ENCODE data around the gene RXRG. TPM values are rescaled to one million over a fixed set of nuclear protein-coding genes. Genes with fewer than 3 reads are reported as not detected.
A peak's percentile ranks its signal among the peaks of the same experiment; 100 is the strongest.

Gene RXRG
- not detected for total RNA-seq

- no peaks in the 10 kb centered on the region for H3K9me3 Mint-ChIP-seq
- H3K4me1 Mint-ChIP-seq (ENCODE audit: low read depth) = no peaks in the 10 kb centered on the region
- no peak within 1 kb of the TSS for H3K4me3 Mint-ChIP-seq
- peaks cover 27% of the 10 kb centered on the region for H3K27me3 Mint-ChIP-seq (ENCODE audit: low read depth)
- H3K36me3 Mint-ChIP-seq (ENCODE audit: low read depth) = no peaks in the 10 kb centered on the region
- CTCF ChIA-PET = no interaction called here
- no peak within 1 kb of the TSS for H3K27ac Mint-ChIP-seq
- peak; percentile 66 for DNase-seq
- intact Hi-C loops (cut with micrococcal nuclease) = no loop called here
Measured at GRCh38 chr1:165444897-165445370, at the start of gene RXRG. RXRG (minus strand) TSS chr1:165445126; CDS start chr1:165444893, 233 bp downstream.

DNA sequence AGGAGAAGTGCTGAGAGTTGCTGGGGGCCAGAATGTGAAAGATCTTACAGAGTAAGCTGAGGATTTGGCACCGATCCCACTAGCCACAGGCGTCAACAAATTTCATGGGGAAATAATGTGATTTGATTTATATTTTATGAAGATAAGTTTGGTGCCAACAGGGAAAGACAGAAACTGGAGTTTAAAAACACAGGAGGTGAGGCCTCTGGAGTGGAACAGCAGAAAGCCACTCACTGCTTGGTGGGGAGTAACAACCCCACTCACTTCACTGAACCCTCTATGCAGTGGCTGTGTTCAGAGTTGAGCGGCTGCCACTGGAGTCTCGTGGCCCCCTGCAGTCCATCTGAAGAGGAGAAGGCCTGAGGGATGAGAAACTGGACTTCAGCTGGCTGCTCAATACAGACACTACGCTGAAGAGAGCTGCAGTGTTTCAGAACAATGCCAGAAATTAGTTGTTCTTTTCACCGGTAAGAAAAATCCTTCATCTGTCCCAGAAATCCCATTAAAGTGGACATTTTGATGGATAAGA is 48.0 kb upstream of the RXRG start:
- CTCF ChIA-PET = no interaction called here
- H3K4me1 Mint-ChIP-seq (ENCODE audit: low read depth) = no peaks in the 10 kb centered on the region
- DNase-seq = no peak

DNA sequence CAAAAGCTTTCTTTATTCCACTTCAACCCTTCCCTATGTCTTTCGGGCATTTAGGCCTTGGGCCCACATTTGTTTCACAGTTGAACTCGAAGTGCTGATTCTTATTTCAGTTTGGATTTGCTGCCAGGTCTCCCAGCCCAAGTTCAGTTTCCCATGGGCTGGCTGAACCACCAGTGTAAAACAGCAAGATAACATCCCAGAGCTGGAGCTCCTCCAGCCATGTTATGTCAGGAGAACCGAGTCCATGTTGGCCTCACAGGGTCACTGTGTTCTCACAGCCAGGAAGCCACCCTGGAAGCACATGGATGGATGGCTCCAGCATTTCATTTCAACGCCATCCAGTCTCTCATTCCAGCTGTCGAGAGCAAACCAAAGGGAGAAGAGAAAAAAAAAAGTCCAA is 45.2 kb upstream of the RXRG start:
- no peak overlapping the region for H3K27ac Mint-ChIP-seq
- CTCF ChIA-PET = no interaction called here
- no peaks in the 10 kb centered on the region for H3K9me3 Mint-ChIP-seq
- intact Hi-C loops (cut with micrococcal nuclease) = loop anchor here (5.0 kb wide), 1 partner anchor 73 kb away; no protein-coding TSS in a partner anchor
- no peak overlapping the region for H3K4me3 Mint-ChIP-seq
- H3K36me3 Mint-ChIP-seq (ENCODE audit: low read depth) = no peaks in the 10 kb centered on the region
- peaks cover 16% of the 10 kb centered on the region for H3K27me3 Mint-ChIP-seq (ENCODE audit: low read depth)
- H3K4me1 Mint-ChIP-seq (ENCODE audit: low read depth) = peaks cover 2% of the 10 kb centered on the region
- DNase-seq = no peak

More for the DNA sequence above, 48.0 kb upstream of the RXRG start:
- Mint-ChIP-seq H3K27me3 (ENCODE audit: low read depth) (peaks cover 8% of the 10 kb centered on the region), H3K9me3 (no peaks in the 10 kb centered on the region), H3K27ac (no peak overlapping the region), H3K36me3 (ENCODE audit: low read depth) (no peaks in the 10 kb centered on the region), H3K4me3 (no peak overlapping the region)
- intact Hi-C loops (cut with micrococcal nuclease) = loop anchor here (5.0 kb wide), 1 partner anchor 76 kb away; no protein-coding TSS in a partner anchor

GRCh38 chr1:165487921-165488320 is 43.0 kb upstream of the RXRG start:
- CTCF ChIA-PET = no interaction called here
- no peak overlapping the region for H3K27ac Mint-ChIP-seq
- H3K4me1 Mint-ChIP-seq (ENCODE audit: low read depth) = peaks cover 8% of the 10 kb centered on the region
- no peak overlapping the region for H3K4me3 Mint-ChIP-seq
- DNase-seq = no peak
- intact Hi-C loops (cut with micrococcal nuclease) = no loop called here
- no peaks in the 10 kb centered on the region for H3K36me3 Mint-ChIP-seq (ENCODE audit: low read depth)
- H3K9me3 Mint-ChIP-seq = no peaks in the 10 kb centered on the region
- peaks cover 18% of the 10 kb centered on the region for H3K27me3 Mint-ChIP-seq (ENCODE audit: low read depth)

GRCh38 chr1:165486663-165487062 is 41.7 kb upstream of the RXRG start:
- H3K27ac Mint-ChIP-seq = no peak overlapping the region
- H3K27me3 Mint-ChIP-seq (ENCODE audit: low read depth) = peaks cover 20% of the 10 kb centered on the region
- intact Hi-C loops (cut with micrococcal nuclease) = no loop called here
- H3K36me3 Mint-ChIP-seq (ENCODE audit: low read depth) = no peaks in the 10 kb centered on the region
- CTCF ChIA-PET = no interaction called here
- DNase-seq = no peak
- no peaks in the 10 kb centered on the region for H3K9me3 Mint-ChIP-seq
- peaks cover 18% of the 10 kb centered on the region for H3K4me1 Mint-ChIP-seq (ENCODE audit: low read depth)
- H3K4me3 Mint-ChIP-seq = no peak overlapping the region

DNA sequence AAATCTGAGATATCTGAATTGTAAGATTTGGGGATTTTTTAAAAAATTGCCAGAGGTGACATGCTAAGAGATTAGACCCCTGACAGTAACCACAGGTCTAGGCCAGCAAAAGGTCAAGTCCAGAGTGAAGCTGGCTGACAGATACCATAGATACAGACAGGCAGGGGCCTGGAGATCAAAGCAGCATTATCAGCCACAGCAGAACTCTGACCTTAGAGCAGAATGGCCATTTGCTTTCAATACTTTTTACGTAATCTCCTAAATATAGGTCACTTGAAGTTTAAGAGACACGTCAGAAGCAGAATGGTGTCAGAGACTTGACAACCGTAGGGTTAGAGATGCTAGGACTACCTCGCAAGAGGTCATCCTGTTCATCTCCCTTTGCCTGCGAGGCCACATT is 40.8 kb upstream of the RXRG start:
- intact Hi-C loops (cut with micrococcal nuclease) = no loop called here

DNA sequence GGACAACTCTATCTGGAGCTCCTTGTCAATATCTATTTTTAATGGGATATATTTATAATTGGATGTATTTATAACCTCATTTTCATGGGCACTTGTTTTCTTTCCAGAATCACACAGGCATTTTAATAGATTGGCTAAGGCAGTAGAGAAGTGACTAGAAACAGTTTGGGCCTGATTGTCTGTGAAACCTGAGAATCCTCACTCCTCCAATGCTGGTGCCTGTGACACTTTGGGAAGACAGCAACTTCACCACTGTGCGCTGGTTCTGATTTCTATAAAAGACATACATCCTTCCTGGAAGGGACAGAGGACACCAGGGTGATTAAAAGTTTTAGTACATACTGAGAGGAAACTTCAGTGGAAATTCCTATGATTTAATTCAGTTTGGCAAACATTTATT is 39.6 kb upstream of the RXRG start:
- no peaks in the 10 kb centered on the region for H3K9me3 Mint-ChIP-seq
- H3K27ac Mint-ChIP-seq = no peak overlapping the region
- intact Hi-C loops (cut with micrococcal nuclease) = no loop called here
- DNase-seq = no peak
- no peak overlapping the region for H3K4me3 Mint-ChIP-seq
- no peaks in the 10 kb centered on the region for H3K36me3 Mint-ChIP-seq (ENCODE audit: low read depth)
- H3K4me1 Mint-ChIP-seq (ENCODE audit: low read depth) = peaks cover 18% of the 10 kb centered on the region
- peaks cover 19% of the 10 kb centered on the region for H3K27me3 Mint-ChIP-seq (ENCODE audit: low read depth)
- CTCF ChIA-PET = interaction anchor here (1.9 kb wide), 1 partner anchor 92 kb away, joined by 7 read pairs; no protein-coding TSS in a partner anchor

More for the DNA sequence above, 40.8 kb upstream of the RXRG start:
- DNase-seq = no peak
- H3K36me3 Mint-ChIP-seq (ENCODE audit: low read depth) = no peaks in the 10 kb centered on the region
- H3K4me1 Mint-ChIP-seq (ENCODE audit: low read depth) = peaks cover 18% of the 10 kb centered on the region
- H3K27me3 Mint-ChIP-seq (ENCODE audit: low read depth) = peaks cover 20% of the 10 kb centered on the region
- H3K9me3 Mint-ChIP-seq = no peaks in the 10 kb centered on the region
- CTCF ChIA-PET = interaction anchor here (1.9 kb wide), 1 partner anchor 93 kb away, joined by 7 read pairs; no protein-coding TSS in a partner anchor
- H3K27ac Mint-ChIP-seq = no peak overlapping the region
- no peak overlapping the region for H3K4me3 Mint-ChIP-seq

- no peaks in the 10 kb centered on the region for H3K36me3 Mint-ChIP-seq (ENCODE audit: low read depth)
- CTCF ChIA-PET = no interaction called here
- H3K27me3 Mint-ChIP-seq (ENCODE audit: low read depth) = peaks cover 17% of the 10 kb centered on the region
- peaks cover 18% of the 10 kb centered on the region for H3K4me1 Mint-ChIP-seq (ENCODE audit: low read depth)
- intact Hi-C loops (cut with micrococcal nuclease) = no loop called here
- H3K4me3 Mint-ChIP-seq = no peak overlapping the region
- H3K27ac Mint-ChIP-seq = no peak overlapping the region
- DNase-seq = peak; percentile 8
- no peaks in the 10 kb centered on the region for H3K9me3 Mint-ChIP-seq
Measured at GRCh38 chr1:165483412-165483811, 38.5 kb upstream of the RXRG start.

DNA sequence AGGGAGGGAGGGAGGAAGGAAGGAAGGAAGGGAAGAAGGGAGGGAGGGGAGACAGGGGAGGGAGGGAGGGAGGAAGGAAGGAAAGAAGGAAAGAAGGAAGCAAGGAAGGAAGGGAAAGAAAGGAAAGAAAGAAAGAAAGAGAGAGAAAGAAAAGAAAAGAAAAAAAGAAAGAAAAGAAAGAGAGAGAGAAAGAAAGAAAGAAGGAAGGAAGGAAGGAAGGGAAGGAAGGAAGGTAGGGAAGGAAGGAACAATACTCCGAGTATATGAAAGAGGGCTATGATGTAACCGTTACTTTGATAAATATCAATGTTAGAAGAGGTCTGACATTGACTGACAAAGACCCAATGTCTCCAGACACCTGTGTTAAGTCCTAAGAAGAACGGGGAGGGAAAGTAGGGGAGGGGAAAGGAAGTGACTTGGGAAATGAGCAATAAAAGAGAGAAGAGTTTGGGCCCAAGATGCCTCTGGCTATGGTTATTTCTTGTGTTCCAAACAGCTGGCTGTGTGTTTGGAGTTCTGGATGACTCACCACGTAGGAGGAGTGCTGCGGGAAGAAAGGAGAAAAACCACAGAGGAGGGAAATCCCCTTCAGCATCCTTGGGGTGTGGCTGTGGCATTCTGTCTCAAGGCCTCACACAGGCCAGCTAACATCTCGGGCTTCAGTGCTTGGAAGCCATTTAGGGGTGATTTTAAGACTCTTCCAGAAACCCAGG is 37.0 kb upstream of the RXRG start:
- peak; percentile 28 for DNase-seq
- Mint-ChIP-seq H3K36me3 (ENCODE audit: low read depth) (no peaks in the 10 kb centered on the region), H3K27me3 (ENCODE audit: low read depth) (peaks cover 14% of the 10 kb centered on the region), H3K9me3 (no peaks in the 10 kb centered on the region), H3K4me1 (ENCODE audit: low read depth) (peaks cover 17% of the 10 kb centered on the region), H3K4me3 (no peak overlapping the region), H3K27ac (no peak overlapping the region)
- CTCF ChIA-PET = interaction anchor here (0.6 kb wide), 1 partner anchor 106 kb away, joined by 3 read pairs; no protein-coding TSS in a partner anchor
- intact Hi-C loops (cut with micrococcal nuclease) = no loop called here

- H3K36me3 Mint-ChIP-seq (ENCODE audit: low read depth) = no peaks in the 10 kb centered on the region
- peaks cover 5% of the 10 kb centered on the region for H3K27me3 Mint-ChIP-seq (ENCODE audit: low read depth)
- H3K4me1 Mint-ChIP-seq (ENCODE audit: low read depth) = peaks cover under 1% of the 10 kb centered on the region
- DNase-seq = no peak
- no peaks in the 10 kb centered on the region for H3K9me3 Mint-ChIP-seq
- intact Hi-C loops (cut with micrococcal nuclease) = no loop called here
- H3K27ac Mint-ChIP-seq = no peak overlapping the region
- no peak overlapping the region for H3K4me3 Mint-ChIP-seq
- CTCF ChIA-PET = no interaction called here
Measured at GRCh38 chr1:165476776-165477175, 31.9 kb upstream of the RXRG start.

DNA sequence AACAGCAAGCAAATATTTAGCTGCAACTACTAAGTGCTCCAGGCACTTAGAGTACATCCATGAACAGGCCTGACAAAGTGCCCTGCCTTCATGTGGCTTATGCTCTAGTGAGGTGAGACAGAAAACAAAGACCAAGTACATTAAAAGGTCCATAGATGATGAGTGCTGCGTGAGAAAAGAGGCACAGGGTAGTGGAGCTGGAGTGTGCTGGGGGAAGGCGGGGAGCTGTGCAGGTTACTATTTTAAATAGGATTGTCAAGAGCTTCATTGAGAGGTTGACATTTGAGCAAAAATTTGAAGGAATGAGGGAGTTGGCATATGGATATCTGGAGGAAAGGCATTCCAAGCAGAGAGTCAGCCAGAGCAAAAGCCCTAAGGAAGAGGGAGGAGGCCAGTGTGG is 29.3 kb upstream of the RXRG start:
- no peak for DNase-seq
- intact Hi-C loops (cut with micrococcal nuclease) = no loop called here
- Mint-ChIP-seq H3K27me3 (ENCODE audit: low read depth) (peaks cover 8% of the 10 kb centered on the region), H3K9me3 (no peaks in the 10 kb centered on the region), H3K4me1 (ENCODE audit: low read depth) (no peaks in the 10 kb centered on the region), H3K4me3 (no peak overlapping the region), H3K36me3 (ENCODE audit: low read depth) (no peaks in the 10 kb centered on the region), H3K27ac (no peak overlapping the region)
- CTCF ChIA-PET = interaction anchor here (0.6 kb wide), 1 partner anchor 103 kb away, joined by 6 read pairs; no protein-coding TSS in a partner anchor

GRCh38 chr1:165473081-165473480 is 28.2 kb upstream of the RXRG start:
- Mint-ChIP-seq H3K36me3 (ENCODE audit: low read depth) (no peaks in the 10 kb centered on the region), H3K27ac (no peak overlapping the region), H3K4me3 (no peak overlapping the region), H3K27me3 (ENCODE audit: low read depth) (peaks cover 8% of the 10 kb centered on the region), H3K9me3 (no peaks in the 10 kb centered on the region), H3K4me1 (ENCODE audit: low read depth) (no peaks in the 10 kb centered on the region)
- CTCF ChIA-PET = no interaction called here
- no peak for DNase-seq
- intact Hi-C loops (cut with micrococcal nuclease) = no loop called here

DNA sequence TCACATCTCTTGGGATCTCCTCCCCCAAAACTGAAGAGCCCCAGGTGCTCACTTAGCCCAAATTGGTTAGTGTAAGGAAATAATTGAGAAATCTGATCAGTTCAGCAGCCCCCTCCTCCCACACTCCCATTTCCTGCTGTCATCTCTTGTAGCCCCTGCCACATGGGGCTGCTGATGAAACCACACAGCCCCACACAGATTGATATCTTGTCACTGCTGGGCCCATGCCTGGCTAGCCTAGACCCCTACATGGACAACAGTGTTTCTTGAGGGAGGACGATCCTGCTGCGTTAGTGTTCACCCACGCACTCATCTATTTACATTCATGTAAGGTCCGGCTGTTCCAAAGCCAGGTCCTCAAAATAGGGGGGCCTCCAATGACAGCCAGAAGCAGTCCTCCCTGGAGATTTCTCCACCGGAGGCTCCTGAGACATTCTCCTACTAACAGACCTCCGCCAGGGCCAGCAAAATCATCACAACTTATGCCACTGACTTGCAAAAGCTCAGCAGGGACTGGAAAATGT is 23.9 kb upstream of the RXRG start:
- intact Hi-C loops (cut with micrococcal nuclease) = no loop called here
- no peaks in the 10 kb centered on the region for H3K9me3 Mint-ChIP-seq

More for the DNA sequence above, 23.9 kb upstream of the RXRG start:
- CTCF ChIA-PET = no interaction called here
- Mint-ChIP-seq H3K27ac (no peak overlapping the region), H3K4me1 (ENCODE audit: low read depth) (no peaks in the 10 kb centered on the region), H3K36me3 (ENCODE audit: low read depth) (no peaks in the 10 kb centered on the region), H3K27me3 (ENCODE audit: low read depth) (peaks cover 12% of the 10 kb centered on the region), H3K4me3 (no peak overlapping the region)
- DNase-seq = no peak
